PC-9 (cell line): Measurements from ENCODE around the gene RAPSN. TPM values are rescaled to one million over a fixed set of nuclear protein-coding genes. Genes with fewer than 3 reads are reported as not detected.

Source experiments
- BruUV-seq: library from RNA; stranded (reverse); fragments of 400-500 nt; replicated peaks from 2 replicates; lab custom pipeline; 2021; lab: Mats Ljungman, UMichigan
- CTCF ChIA-PET: fragments of 300-600 bp; sonication (Branson Sonifier 250); formaldehyde crosslinking; loops from one replicate; lab custom pipeline; 2022; ENCODE audit warnings: antibody characterized with exemption; lab: Charles Lee
- POLR2A ChIA-PET: fragments of 300-600 bp; sonication (Branson Sonifier 250); formaldehyde crosslinking; loops from one replicate; lab custom pipeline; 2022; ENCODE audit warnings: antibody characterized with exemption; ENCODE audit not compliant: unreplicated experiment; lab: Charles Lee
- DNase-seq, 2 experiments: peaks; one replicate each; pipeline versions ENCODE4 v3.0.0 to v3.0.0-alpha.2; 2015 to 2022; ENCODE audit warnings: mixed read lengths in 1 of 2
- H2AFZ ChIP-seq: fragments of 200-600 bp; sonication (generic); 2 replicates; pipeline ENCODE4 v1.8.1; 2017; ENCODE audit warnings: antibody characterized with exemption
- H3F3A ChIP-seq: fragments of 200-600 bp; sonication (generic); 2 replicates; pipeline ENCODE4 v1.8.1; 2017; ENCODE audit warnings: antibody characterized with exemption, mild to moderate bottlenecking, low read depth; ENCODE audit not compliant: insufficient read depth
- H3K27ac ChIP-seq: fragments of 200-600 bp; sonication (generic); 2 replicates; pipeline ENCODE4 v1.6.1; 2016; ENCODE audit warnings: mixed run types
- H3K27me3 ChIP-seq: fragments of 200-600 bp; sonication (generic); 2 replicates; pipeline ENCODE4 v1.6.1; 2016; ENCODE audit warnings: low read depth, mixed run types; ENCODE audit not compliant: insufficient read depth
- H3K36me3 ChIP-seq: fragments of 200-600 bp; sonication (generic); 2 replicates; pipeline ENCODE4 v1.6.1; 2016; ENCODE audit warnings: low read depth, mixed run types
- H3K4me1 ChIP-seq: fragments of 200-600 bp; sonication (generic); replicated peaks from 2 replicates; pipeline ENCODE4 v1.6.1; 2016; ENCODE audit warnings: mixed run types; ENCODE audit not compliant: insufficient read depth
- H3K4me2 ChIP-seq: fragments of 200-600 bp; sonication (generic); 2 replicates; pipeline ENCODE4 v1.6.1; 2017; ENCODE audit warnings: mixed run types
- H3K4me3 ChIP-seq: fragments of 200-600 bp; sonication (generic); 2 replicates; pipeline ENCODE4 v1.6.1; 2016; ENCODE audit warnings: mixed run types
- H3K79me2 ChIP-seq: fragments of 200-600 bp; sonication (generic); 2 replicates; pipeline ENCODE4 v1.6.1; 2017; ENCODE audit warnings: low read depth, mixed run types
- H3K9me2 ChIP-seq: fragments of 200-600 bp; sonication (generic); 2 replicates; pipeline ENCODE4 v1.8.1; 2017; ENCODE audit warnings: mild to moderate bottlenecking; ENCODE audit not compliant: insufficient read depth
- H3K9me3 ChIP-seq: fragments of 200-600 bp; sonication (generic); 2 replicates; pipeline ENCODE4 v1.8.1; 2016; ENCODE audit warnings: low read depth; ENCODE audit not compliant: insufficient read depth
- H4K20me1 ChIP-seq: fragments of 200-600 bp; sonication (generic); 2 replicates; pipeline ENCODE4 v1.8.1; 2017; ENCODE audit not compliant: insufficient read depth
- EZH2 ChIP-seq: fragments of 200-600 bp; sonication (generic); IDR thresholded peaks from 2 replicates; pipeline ENCODE4 v1.8.0; 2017; ENCODE audit warnings: antibody characterized with exemption, low read depth
- intact Hi-C: fragments of 100-400 bp; cut with micrococcal nuclease; formaldehyde crosslinking; loops from one replicate; pipeline ENCODE4 v1.10.0; 2022; ENCODE audit not compliant: unreplicated experiment
- total RNA-seq: library from RNA; stranded (reverse); gene quantifications from 2 replicates; pipeline ENCODE4 v1.2.3, GENCODE V29; 2021
- TF ChIP-seq, protein P1 (sequence below): fragments of 200-600 bp; sonication (generic); conservative IDR thresholded peaks from 2 replicates; pipeline ENCODE4 v1.6.1; 2017; ENCODE audit warnings: mixed run types, antibody characterized with exemption, mild to moderate bottlenecking, moderate library complexity

RAPSN gene
- total RNA-seq, 1 experiment from 2014 or later, result 7.3 TPM

DNA sequence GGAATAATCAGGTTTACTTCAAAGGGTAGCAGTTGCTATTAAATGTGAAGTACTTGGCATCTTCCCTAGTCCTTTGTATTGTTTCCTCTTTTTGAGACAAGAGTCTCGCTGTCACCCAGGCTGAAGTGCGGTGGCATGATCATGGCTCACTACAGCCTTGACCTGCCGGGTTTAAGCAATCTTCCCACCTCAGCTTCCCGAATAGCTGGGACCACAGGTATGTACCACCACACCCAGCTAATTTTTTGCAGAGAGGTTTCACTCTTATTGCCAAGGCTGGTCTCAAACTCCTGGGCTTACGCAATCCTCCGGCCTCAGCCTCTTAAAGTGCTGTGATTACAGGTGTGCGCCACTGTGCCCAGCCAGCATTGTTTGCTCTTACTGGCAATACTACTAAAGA, 36.2 kb upstream of the RAPSN start:
- peaks cover 25% of the 10 kb centered on the region for H4K20me1 ChIP-seq
- H3K79me2 ChIP-seq, result peaks cover 3% of the 10 kb centered on the region; the same call in 1 of the 2 replicates
- no TSS peak for BruUV-seq
- CTCF ChIA-PET, result no interaction called here
- H3K4me2 ChIP-seq, result no peak overlapping the region
- TF ChIP-seq EZH2, result no peak
- TF ChIP-seq, protein P1, sequence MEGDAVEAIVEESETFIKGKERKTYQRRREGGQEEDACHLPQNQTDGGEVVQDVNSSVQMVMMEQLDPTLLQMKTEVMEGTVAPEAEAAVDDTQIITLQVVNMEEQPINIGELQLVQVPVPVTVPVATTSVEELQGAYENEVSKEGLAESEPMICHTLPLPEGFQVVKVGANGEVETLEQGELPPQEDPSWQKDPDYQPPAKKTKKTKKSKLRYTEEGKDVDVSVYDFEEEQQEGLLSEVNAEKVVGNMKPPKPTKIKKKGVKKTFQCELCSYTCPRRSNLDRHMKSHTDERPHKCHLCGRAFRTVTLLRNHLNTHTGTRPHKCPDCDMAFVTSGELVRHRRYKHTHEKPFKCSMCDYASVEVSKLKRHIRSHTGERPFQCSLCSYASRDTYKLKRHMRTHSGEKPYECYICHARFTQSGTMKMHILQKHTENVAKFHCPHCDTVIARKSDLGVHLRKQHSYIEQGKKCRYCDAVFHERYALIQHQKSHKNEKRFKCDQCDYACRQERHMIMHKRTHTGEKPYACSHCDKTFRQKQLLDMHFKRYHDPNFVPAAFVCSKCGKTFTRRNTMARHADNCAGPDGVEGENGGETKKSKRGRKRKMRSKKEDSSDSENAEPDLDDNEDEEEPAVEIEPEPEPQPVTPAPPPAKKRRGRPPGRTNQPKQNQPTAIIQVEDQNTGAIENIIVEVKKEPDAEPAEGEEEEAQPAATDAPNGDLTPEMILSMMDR, result no peak
- H2AFZ ChIP-seq, result no peak overlapping the region
- no peak overlapping the region for H3K27ac ChIP-seq
- DNase-seq, result peak; percentile 9 to 50
- intact Hi-C loops, result no loop called here
- peaks cover 75% of the 10 kb centered on the region for H3K36me3 ChIP-seq
- POLR2A ChIA-PET, result no interaction called here
- no peaks in the 10 kb centered on the region for H3K27me3 ChIP-seq
- H3K4me1 ChIP-seq, result no peaks in the 10 kb centered on the region
- peaks cover 69% of the 10 kb centered on the region for H3F3A ChIP-seq
- H3K4me3 ChIP-seq, result no peak overlapping the region
- H3K9me3 ChIP-seq, result no peaks in the 10 kb centered on the region
- no peaks in the 10 kb centered on the region for H3K9me2 ChIP-seq

DNA sequence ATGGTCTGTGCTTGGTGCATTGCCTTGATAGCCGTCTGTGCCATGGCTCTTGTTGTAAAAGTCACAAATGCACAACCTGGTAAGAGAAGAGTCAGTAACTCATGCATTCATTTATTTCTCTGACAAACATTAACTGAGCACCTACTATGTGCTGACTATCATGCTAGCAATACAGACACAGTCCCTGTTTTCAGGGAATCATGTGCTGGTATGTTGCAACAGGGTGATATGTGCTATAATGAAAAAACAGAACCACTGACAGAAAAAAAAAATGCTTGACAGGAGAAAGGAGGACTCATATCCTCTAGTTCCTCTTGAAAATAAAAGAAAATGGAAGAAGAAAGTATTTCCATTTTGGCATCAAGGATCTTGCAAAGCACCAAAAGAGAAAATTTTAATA, 34.5 kb upstream of the RAPSN start:
- DNase-seq, result no peak
- no peak overlapping the region for H3K4me3 ChIP-seq
- intact Hi-C loops, result no loop called here
- H2AFZ ChIP-seq, result no peak overlapping the region
- no peak overlapping the region for H3K27ac ChIP-seq
- H3K4me2 ChIP-seq, result no peak overlapping the region
- no peaks in the 10 kb centered on the region for H3K4me1 ChIP-seq
- no peaks in the 10 kb centered on the region for H3K9me3 ChIP-seq
- H3F3A ChIP-seq, result peaks cover 64% of the 10 kb centered on the region; the same call in 1 of the 2 replicates
- H3K9me2 ChIP-seq, result no peaks in the 10 kb centered on the region
- CTCF ChIA-PET, result no interaction called here
- peaks cover 16% of the 10 kb centered on the region for H4K20me1 ChIP-seq
- TF ChIP-seq, protein P1, result no peak
- no peak for TF ChIP-seq EZH2
- POLR2A ChIA-PET, result no interaction called here
- no TSS peak for BruUV-seq
- H3K79me2 ChIP-seq, result peaks cover 3% of the 10 kb centered on the region; the same call in 1 of the 2 replicates
- H3K36me3 ChIP-seq, result peaks cover 81% of the 10 kb centered on the region
- H3K27me3 ChIP-seq, result no peaks in the 10 kb centered on the region

DNA sequence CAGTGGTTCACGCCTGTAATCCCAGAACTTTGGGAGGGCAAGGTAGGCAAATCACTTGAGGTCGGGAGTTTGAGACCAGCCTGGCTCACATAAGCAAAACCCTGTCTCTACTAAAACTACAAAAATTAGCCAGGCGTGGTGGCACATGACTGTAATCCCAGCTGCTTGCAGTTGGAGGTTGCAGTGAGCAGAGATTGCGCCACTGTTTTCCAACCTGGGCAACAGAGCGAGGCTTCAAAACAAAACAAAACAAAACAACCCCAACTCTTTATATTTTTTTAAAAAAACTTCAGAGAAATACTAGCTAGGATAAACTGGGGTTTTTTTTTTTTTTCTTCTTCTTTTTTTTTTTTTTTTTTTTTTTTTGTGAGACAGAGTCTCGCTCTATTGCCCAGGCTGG, 31.8 kb upstream of the RAPSN start:
- ChIA-PET POLR2A (interaction anchor here (0.7 kb wide), 1 partner anchor 223 kb away, joined by 10 read pairs; no protein-coding TSS in a partner anchor), CTCF (no interaction called here)
- H3K9me2 ChIP-seq, result no peaks in the 10 kb centered on the region
- no peaks in the 10 kb centered on the region; the same call in none of the 2 replicates for H4K20me1 ChIP-seq
- H3K4me3 ChIP-seq, result no peak overlapping the region
- no TSS peak for BruUV-seq
- no peak for DNase-seq
- H3K9me3 ChIP-seq, result no peaks in the 10 kb centered on the region
- intact Hi-C loops, result no loop called here
- no peaks in the 10 kb centered on the region for H3K27me3 ChIP-seq
- H3K79me2 ChIP-seq, result peaks cover 3% of the 10 kb centered on the region; the same call in 1 of the 2 replicates
- H3K27ac ChIP-seq, result no peak overlapping the region
- H3K36me3 ChIP-seq, result peaks cover 71% of the 10 kb centered on the region
- H3F3A ChIP-seq, result peaks cover 46% of the 10 kb centered on the region; the same call in 1 of the 2 replicates
- H2AFZ ChIP-seq, result no peak overlapping the region
- no peaks in the 10 kb centered on the region for H3K4me1 ChIP-seq
- TF ChIP-seq, protein P1, result no peak
- no peak for TF ChIP-seq EZH2
- no peak overlapping the region for H3K4me2 ChIP-seq
